Stimulated activated naive CD4-positive, alpha-beta T cell (primary cell): Measurements from ENCODE around the gene PEX10.

Source experiments
- DNase-seq, 6 experiments: peaks; one replicate each; lab custom pipeline; 2025; lab: John Stamatoyannopoulos, UW

The PEX10 gene

DNA sequence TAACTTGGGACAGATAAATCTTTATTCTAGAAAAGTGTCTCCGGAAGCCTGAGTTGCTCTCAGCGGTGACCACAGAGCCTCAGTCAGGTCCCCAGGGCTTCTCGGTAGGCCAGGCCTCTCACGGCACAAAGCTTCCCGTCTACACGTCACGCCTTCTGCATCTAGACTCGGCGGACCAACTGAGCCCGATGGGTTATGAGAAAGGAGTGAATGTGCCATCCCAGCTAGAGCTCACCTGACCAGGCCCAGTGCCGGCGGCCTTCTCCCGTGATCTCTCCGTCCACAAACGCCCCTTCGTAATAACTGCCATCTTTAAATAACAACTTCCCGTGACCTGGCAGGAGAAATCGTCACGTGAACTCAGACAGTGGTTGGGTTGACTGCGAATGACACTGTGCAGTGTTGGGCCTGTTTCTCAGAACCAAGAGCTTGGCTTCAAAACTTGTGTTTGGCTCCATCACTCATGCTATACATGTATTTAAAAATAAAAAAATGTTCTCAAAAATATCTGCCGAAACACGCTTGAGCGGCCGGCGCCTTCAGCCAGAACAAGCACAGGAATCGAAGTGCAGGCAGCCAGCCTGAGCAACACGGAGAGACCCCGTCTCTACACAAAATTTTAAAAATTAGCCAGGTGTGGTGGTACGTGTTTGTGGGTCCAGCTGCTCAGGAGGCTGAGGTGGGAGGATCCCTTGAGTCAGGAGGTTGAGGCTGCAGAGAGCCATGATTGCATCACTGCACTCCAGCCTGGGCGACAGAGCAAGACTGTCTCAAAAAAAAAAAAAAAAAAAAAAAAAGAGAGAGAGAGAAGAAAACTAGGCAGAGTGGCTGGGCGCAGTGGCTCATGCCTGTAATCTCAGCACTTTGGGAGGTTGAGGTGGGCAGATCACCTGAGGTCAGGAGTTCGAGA is 24.1 kb downstream of the PEX10 start:
- DNase-seq, result no peak

DNA sequence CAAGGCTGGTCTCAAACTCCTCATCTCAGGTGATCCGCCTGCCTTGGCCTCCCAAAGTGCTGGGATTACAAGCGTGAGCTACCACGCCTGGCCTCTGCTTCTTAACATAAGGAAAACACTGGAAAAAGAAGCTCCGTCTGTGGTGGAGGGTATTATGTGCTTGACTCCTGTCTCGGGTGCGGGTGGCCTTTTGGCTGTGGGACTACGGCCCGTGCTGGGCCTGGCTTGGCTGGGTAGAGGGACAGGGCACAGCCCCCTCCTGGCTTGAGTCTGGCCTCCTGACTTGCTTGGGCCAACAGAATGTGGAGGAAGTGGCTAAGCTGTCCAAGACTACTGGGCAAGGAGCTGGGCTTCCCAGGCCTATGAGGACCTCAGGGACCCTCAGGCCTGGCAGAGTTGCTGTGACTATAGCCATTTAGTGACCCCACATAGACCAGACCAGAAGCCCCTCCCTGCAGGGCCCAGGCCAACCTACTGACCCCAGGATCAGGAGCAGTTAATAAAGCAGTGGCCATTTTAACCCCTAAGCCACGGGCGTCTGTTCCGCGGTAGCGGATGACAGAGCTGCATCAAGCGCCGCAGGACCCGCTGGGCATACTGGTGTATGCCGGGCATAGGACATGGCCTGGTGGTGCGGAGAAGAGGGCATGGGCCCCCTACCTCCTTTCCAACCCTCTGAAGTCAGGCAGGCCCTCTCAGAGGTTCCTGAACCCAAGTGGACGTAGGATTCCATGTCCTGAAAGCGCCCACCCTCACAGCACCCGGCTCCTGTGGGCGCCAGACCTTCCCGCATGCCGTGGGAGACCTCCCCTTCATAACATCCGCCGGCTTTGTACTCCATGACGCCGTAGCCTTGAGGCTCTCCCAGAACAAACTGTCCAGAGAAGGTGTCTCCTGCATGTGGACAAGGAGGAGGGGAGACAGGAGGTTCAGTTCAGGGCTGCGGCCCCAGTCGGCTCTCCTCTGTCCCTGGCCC is 25.4 kb downstream of the PEX10 start:
- no peak for DNase-seq

DNA sequence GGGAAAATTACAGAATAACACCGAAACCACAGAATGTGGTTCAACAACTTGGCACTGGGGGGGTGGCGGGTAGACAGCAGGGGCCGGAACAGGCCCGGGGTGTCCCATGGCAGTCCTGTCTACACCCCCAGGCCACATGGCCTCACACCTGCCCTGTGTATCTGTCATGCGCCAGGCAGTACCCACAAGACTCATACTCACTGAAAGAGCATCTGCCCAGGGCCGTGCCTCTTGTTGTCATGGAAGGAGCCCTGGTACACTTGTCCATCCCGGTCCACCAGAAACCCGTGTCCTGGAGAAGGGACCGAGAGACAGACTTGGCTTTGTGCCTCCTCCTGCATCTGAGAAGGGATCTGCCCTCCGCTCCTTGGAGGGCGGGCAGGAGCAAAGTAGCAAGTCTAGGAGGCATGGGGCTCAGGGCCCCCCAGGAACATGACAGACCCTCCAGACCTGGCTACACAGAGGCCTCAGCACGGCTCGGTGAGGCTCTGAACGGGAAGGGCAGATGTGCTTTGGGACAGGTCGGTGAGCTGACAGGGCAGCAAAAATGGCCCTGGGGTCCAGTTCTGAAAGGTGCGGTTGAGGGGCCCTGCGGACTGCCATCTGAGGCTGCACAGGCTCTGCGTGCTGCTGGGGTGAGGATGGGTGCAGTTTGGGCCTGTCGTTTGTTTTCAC is 26.6 kb downstream of the PEX10 start:
- DNase-seq, result no peak

- no peak for DNase-seq
Observed at GRCh38 chr1:2384941-2385481, 27.4 kb downstream of the PEX10 start.

DNA sequence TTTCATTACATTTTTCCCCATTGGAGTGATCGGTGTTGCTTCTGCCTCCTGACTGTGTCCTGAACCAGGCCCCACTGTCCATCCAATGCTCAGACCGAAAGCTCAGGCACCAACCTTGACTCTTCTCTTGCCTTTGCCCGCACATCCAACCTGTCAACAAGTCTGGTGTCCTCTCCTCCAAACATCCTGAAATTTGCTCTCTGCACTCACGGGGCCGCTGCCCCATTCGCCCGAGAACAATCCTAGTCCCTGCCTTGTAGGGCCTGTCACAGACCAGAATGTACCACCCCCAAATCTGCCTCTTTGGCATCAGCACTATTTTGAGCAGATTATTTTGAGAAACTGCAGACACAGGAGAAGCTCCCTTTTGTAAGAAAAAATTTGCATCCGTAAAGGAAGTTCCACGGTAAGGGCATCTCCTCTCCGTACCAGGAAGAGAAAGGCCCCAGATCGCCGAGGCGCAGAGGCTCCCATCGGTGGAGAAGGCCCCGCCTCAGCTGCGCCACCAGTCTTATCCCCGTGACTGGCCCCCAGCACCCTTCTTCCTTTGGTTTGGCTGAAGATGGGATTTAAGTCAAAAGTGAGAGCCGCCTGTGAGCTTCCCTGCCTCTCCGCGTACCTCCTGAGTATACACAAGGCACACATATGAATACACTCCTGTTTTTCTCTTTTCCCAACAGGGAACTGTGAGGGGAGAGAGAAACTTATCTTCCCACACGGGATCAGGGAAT is 28.1 kb downstream of the PEX10 start:
- DNase-seq, result no peak

GRCh38 chr1:2383576-2383975 is 28.8 kb downstream of the PEX10 start:
- no peak for DNase-seq

- peak in 2 of 6 experiments; percentile 16 for DNase-seq
Observed at GRCh38 chr1:2382621-2383361, 29.6 kb downstream of the PEX10 start.

GRCh38 chr1:2381741-2382620 is 30.4 kb downstream of the PEX10 start:
- DNase-seq, result peak; percentile 39 to 72 (median 64)

DNA sequence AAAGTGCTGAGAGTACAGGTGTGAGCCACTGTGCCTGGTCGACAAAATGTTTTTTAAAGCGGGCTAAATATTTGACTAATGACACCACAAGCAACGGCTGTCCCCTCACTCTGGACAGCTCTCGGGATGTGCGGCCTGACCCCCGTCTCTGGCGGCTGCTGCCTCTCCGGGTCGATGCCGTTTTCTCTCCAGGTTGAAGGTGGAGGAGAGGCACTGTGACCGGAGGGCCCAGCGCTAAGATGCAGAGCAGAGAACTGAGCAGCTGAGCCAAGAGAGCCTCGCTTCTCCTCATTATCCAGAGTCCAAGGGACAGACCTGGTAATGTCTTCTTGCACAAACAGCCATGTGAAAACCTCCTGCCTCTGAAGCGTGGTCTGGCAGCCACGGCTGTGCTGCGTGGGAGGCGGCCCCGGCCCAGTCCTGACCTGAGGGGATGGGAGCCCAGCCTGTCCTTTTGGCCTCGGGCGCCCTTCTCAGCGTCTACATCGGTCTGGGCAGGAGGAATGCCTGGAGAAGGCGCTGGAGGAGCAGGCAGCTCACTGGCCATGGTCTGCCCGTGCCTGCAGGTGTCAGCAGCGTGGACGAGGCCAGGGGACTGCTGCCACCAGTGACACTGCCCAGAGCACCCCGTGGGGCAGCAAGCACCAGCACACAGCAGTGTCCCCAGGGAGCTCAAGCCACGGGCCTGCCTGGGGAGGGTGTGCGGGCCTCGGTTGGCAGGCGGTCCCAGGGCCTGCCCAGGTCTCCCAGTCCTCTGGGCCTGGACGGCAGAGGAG is 31.4 kb downstream of the PEX10 start:
- DNase-seq, result no peak

- DNase-seq, result no peak
Observed at GRCh38 chr1:2379733-2380404, 32.5 kb downstream of the PEX10 start.

GRCh38 chr1:2378956-2379732 is 33.2 kb downstream of the PEX10 start:
- DNase-seq, result no peak

DNA sequence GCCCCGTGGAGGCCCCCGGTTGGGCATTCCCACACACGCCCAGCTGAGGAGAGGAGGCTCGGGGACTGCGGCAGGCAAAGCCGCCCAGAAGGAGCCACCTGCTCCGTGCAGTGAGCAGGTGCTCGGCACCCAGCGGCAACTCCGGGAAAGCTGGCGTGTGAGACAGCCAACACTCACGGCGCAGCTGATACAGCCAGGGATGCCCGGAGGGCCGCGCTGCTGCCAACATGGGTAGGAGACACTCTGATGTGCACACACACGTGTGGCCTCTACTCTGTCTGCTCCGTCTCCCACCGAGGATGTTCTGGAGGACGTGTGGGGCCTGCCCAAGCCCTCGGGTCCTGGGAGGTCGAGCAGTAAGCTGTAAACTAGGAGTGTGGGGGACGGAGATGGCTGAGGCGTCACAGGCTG is 33.9 kb downstream of the PEX10 start:
- DNase-seq, result no peak

DNA sequence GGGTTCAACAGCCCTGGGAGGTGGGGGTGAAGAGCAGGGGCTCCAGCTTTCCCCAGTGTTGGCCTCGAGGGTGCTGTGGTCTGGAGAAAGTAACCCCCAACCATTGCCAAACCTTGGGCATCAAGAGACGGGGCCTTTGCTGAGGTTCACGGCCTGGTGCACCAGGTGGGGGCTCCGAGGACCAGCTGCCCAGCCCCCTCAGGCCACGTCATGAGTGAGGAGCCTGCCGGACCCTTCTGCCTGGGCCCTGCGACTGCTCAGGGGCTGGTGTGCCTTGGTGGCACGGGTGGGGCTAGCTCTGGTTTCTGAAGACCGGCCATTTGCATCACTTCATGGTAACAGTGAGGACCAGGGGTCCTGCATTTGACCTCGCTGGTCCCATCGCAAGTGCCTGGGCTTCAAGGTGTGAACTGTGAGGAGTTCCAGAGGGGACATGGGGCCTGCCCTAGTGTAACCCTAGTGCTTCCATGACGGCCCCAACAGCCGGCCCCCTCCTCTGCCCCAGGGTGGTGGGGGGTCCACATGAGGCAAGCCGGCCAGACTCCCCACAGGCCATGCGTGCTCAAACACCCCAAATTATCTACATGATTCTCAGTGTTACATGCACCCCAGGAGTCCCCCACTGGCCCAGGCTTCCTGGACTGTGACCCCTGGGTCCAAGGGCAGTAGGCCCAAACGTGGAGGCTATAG is 34.5 kb downstream of the PEX10 start:
- DNase-seq, result no peak

DNA sequence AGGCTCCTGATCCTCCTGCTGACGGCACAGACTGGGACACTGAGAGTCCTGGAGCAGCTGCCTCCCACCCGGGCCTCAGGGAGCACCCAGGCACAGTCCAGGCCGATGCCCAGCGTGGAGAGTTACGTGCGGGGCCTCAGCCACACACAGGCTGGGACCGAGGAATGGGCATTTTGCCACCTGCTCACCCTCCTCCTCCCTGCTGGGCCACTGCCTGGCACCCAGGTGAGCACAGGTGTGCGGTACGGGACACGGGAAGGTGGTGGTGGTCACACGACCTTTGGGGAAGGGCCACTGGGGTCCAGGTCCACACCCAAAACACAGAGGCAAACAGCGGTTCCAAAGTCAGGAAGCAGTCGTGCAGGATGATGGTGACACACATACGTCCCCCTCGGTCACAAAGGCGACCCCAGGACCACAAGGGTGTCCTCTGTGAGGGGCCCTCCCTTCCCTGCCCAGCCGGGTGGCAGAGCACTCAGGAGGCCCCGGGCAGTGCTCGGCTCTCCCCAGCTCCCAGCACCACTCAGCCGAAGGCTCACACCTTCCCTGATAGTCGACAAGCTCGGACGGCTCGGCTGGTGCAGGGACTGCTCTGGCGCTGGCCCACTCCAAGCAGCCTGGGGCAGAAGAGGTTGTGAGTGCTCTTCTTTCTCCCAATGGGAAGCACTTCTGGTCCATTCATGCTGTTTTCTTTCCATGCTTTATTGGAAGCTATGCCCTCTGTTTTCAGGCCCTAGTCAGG is 35.3 kb downstream of the PEX10 start:
- DNase-seq, result no peak

- DNase-seq, result no peak
Observed at GRCh38 chr1:2376261-2376741, 36.1 kb downstream of the PEX10 start.

- no peak for DNase-seq
Observed at GRCh38 chr1:2375923-2376260, 36.5 kb downstream of the PEX10 start.
